Retinal pigment epithelial cell (primary cell): Measurements from ENCODE around the gene PKNOX2.

ENCODE experiments used
- DNase-seq: peaks from one replicate; pipeline ENCODE4 v3.0.0-alpha.2; 2010; ENCODE audit warnings: low read depth
- H3K4me3 ChIP-seq: 2 replicates; pipeline ENCODE4 v1.5.1; 2011; ENCODE audit warnings: mild to moderate bottlenecking, low read length, control low read depth, moderate library complexity
- TF ChIP-seq, protein P1 (sequence below): conservative IDR thresholded peaks from 2 replicates; pipeline ENCODE4 v1.5.1; 2011; ENCODE audit warnings: low read depth, low read length, control low read depth, inconsistent platforms

PKNOX2 gene

DNA sequence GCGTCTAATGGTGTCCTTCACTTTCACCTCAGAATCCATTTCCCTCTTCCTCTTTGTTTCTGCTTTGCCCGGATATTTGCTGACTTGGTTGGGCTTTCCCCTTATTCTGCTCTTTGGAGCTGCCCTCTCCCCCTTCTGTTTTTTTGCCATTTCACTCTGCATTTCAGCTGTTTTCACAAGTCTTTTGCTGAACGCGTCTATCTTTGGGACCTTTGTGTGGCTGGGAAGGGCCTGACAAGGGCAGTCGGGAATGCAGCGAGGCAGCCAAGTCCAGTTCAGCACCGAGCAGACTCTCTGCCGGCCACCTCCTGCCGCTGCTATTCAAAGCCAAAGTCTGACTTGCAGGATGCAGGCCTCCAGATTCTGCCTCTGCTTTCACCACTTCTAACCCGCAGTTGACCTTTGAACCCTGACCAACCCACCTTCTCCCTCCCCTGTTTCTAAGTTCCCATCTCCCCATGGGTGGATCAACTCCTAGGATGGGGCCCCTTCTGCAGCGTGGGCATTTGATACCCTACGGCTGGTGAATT lies 293.3 kb downstream of the PKNOX2 start:
- TF ChIP-seq, protein P1, sequence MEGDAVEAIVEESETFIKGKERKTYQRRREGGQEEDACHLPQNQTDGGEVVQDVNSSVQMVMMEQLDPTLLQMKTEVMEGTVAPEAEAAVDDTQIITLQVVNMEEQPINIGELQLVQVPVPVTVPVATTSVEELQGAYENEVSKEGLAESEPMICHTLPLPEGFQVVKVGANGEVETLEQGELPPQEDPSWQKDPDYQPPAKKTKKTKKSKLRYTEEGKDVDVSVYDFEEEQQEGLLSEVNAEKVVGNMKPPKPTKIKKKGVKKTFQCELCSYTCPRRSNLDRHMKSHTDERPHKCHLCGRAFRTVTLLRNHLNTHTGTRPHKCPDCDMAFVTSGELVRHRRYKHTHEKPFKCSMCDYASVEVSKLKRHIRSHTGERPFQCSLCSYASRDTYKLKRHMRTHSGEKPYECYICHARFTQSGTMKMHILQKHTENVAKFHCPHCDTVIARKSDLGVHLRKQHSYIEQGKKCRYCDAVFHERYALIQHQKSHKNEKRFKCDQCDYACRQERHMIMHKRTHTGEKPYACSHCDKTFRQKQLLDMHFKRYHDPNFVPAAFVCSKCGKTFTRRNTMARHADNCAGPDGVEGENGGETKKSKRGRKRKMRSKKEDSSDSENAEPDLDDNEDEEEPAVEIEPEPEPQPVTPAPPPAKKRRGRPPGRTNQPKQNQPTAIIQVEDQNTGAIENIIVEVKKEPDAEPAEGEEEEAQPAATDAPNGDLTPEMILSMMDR = no peak
- no peak overlapping the region for H3K4me3 ChIP-seq
- no peak for DNase-seq

DNA sequence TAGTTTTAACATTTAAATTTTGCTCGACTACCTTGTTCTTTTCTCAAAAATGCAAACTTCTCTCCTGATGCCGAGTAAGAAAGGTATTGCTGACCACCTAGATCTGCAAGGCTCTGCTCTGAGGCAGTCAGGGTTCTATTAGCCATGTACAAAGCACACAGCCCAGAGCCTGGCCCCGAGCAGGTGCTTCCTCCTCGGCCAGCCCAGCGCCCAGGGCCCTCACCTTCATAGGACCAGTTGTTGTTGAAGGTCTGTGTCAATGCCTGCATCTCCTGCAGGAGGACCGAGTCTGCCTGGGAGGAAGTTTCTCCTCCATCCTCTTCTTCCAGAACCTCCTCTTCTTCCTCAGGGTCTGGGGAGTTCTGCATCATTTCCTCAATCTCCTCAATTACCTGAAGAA lies 295.7 kb downstream of the PKNOX2 start:
- H3K4me3 ChIP-seq = no peak overlapping the region
- DNase-seq = no peak
- TF ChIP-seq, protein P1 = no peak

DNA sequence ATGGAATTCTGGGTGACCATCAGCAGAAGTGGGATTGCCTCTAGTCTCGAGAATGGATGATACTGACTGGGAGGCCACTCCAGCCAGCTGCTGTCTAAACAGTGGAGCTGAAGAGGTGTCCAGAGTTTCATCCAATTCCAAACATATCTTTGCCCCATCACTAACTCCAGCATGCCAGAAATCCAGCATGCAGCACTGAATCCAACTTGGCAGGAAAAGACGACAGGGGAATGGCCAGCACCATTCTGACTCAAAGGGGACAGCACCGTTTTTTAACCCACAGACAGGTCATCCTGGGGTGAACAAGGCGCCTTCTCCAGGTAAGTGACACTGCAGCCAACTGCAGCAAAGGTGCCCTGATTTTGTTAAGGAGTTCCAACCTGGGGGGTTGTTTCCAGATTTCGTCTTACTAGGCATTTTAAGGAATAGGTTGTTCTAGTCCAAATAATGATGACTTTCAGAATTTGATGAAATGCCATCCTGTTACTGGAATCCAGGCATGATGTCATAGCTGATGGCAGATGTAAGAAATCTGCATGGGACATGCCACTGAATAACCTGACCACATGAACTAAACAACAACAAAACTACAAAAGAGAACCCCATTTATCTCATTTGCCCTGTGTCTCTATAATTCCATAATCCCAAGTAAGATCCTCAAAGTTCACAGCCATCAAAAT lies 299.2 kb downstream of the PKNOX2 start:
- no peak overlapping the region for H3K4me3 ChIP-seq
- TF ChIP-seq, protein P1 = no peak
- no peak for DNase-seq

DNA sequence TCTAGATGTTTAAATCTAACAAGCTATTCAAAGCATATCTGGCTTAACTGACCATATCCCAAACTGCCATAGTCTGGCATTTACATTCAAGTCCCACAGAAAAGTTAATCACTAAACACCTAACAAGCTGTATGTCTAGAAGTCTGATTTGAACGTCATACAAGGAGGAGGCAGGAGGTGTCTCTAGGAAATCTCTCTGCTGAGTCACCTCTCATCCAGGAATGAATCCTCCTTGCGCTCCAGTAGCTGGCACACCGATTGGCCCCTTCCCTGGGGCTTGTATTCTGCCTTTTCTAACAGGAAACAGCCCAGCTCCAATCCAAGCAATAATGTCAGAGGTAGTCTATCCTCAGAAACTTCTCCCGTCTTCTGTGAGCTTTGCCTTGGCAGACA lies 299.7 kb downstream of the PKNOX2 start:
- TF ChIP-seq, protein P1 = no peak
- DNase-seq = no peak
- H3K4me3 ChIP-seq = no peak overlapping the region

DNA sequence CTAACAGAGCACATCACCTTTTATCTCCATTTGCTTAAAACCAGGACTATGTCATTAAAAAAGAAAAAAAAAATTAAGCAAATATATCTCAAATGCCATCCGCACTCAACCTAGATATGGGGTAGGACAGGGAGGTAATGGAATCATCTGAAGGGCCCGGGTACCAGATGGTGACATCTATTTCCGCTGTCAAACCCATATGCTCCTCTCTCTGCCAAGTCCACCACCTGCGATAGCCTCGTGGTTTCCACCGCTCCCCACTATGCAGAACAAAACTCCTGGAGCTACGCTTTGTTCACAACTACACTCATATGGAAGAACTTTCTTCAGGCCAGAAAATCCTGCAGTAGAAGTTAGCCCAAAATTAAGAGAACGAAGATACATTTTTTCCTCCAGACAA lies 300.1 kb downstream of the PKNOX2 start:
- TF ChIP-seq, protein P1 = no peak
- DNase-seq = no peak
- no peak overlapping the region for H3K4me3 ChIP-seq

DNA sequence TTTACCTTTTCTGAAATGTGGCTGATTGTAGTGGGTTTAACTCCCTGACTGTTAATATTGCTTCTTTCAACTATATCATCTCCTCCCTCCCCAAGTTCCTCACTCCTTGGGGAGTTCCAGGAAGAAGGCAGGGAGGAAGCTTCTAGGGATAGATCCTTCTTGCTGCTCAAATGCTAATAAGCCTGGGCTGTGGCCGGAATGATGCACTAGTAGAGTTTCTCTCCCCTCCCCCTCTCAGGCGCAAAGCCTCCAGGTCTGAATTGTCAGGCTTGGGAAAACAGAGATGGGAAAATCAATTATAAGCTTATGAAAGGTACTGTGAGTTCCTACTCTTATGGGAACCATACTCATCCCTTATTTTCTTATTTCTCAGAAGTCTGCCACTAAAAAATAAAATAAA lies 300.7 kb downstream of the PKNOX2 start:
- no peak overlapping the region for H3K4me3 ChIP-seq
- TF ChIP-seq, protein P1 = no peak
- DNase-seq = no peak

DNA sequence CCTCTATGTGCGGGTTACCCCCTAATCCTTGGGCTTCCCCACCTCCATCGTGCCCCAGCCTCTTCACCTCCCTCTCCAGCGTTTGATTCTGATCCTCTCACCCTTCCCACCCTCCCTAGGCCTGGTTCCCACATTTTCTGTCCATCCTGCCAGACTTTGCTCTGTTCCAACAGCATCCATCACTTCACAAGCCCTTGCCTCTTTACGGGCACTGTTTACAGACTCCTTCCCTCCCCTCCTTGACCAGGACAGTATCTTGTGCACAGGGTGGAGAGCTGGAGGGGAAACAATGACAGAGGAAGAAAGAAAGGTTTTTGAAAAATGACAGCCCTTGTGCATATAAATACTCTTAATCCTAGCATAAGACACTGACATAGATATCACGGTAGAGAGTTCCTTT lies 301.1 kb downstream of the PKNOX2 start:
- no peak overlapping the region for H3K4me3 ChIP-seq
- DNase-seq = no peak
- TF ChIP-seq, protein P1 = no peak
